ENCODE data around the gene HRH2.

HRH2 gene

DNA sequence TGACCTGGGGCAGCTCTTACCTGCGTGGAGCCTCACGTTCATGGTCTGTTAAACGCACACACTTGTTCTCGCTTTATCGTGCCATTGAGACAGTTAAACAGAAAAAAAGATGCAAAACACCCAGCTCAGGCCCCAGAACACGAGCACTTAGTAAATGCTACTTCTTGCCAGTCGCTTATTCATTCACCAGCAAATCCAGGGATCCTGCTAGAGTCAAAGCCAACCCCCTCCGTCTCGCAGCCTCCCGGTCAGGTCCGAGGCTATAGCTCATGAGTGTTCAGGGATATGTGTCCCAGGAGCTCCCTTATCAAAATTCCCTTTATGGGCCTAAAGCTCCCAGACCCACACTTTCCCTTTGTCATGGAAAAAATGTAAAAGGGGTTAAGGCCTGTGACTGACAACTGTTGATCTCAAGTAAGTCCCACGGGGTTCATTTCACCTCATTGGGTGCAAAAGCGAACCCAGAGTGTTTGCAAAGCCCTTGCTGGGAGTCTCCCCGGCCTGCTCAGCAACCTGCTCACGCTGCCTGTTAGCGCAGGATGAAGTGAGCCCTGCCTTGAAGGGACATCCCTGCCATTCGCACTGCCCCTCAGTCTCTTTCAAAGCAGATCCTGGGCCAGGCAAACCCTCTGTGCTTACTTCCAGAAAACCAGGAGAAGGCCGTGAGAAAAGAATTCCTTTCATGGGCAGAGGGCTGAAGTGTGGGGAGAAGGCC, 40.7 kb downstream of the HRH2 start:
- H3K9me2 ChIP-seq (ENCODE audit: low read depth, low read length), result no peaks in the 10 kb centered on the region
- no peaks in the 10 kb centered on the region for H3K4me1 ChIP-seq (ENCODE audit: insufficient read depth, low read length, severe bottlenecking)
- no peak overlapping the region for H3K4me3 ChIP-seq (ENCODE audit: low read depth, low read length, poor library complexity, severe bottlenecking)
- H2AFZ ChIP-seq (ENCODE audit: low read length), result no peak overlapping the region
- no peaks in the 10 kb centered on the region for H3F3A ChIP-seq (ENCODE audit: insufficient read depth, low read length)
- H3K9ac ChIP-seq (ENCODE audit: low read length), result no peak overlapping the region
- H3K27me3 ChIP-seq (ENCODE audit: insufficient read depth, low read length), result no peaks in the 10 kb centered on the region; the same call in 1 of the 2 replicates
- H3K4me2 ChIP-seq (ENCODE audit: low read length), result no peak overlapping the region
- TF ChIP-seq, protein P1, sequence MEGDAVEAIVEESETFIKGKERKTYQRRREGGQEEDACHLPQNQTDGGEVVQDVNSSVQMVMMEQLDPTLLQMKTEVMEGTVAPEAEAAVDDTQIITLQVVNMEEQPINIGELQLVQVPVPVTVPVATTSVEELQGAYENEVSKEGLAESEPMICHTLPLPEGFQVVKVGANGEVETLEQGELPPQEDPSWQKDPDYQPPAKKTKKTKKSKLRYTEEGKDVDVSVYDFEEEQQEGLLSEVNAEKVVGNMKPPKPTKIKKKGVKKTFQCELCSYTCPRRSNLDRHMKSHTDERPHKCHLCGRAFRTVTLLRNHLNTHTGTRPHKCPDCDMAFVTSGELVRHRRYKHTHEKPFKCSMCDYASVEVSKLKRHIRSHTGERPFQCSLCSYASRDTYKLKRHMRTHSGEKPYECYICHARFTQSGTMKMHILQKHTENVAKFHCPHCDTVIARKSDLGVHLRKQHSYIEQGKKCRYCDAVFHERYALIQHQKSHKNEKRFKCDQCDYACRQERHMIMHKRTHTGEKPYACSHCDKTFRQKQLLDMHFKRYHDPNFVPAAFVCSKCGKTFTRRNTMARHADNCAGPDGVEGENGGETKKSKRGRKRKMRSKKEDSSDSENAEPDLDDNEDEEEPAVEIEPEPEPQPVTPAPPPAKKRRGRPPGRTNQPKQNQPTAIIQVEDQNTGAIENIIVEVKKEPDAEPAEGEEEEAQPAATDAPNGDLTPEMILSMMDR (IDR thresholded peaks at IDR 0.05; ENCODE audit: low read length), result no peak
- TF ChIP-seq EZH2 (IDR thresholded peaks at IDR 0.05; ENCODE audit: borderline replicate concordance, low read length), result no peak
- H3K9me3 ChIP-seq (ENCODE audit: low read length), result no peaks in the 10 kb centered on the region
- H3K27ac ChIP-seq (ENCODE audit: low read depth, low read length, poor library complexity, severe bottlenecking), result no peak overlapping the region
- H3K79me2 ChIP-seq (ENCODE audit: insufficient read depth, low read length), result no peaks in the 10 kb centered on the region
- H4K20me1 ChIP-seq (ENCODE audit: insufficient read depth, low read length), result no peaks in the 10 kb centered on the region
- H3K36me3 ChIP-seq (ENCODE audit: insufficient read depth, low read length), result no peaks in the 10 kb centered on the region

DNA sequence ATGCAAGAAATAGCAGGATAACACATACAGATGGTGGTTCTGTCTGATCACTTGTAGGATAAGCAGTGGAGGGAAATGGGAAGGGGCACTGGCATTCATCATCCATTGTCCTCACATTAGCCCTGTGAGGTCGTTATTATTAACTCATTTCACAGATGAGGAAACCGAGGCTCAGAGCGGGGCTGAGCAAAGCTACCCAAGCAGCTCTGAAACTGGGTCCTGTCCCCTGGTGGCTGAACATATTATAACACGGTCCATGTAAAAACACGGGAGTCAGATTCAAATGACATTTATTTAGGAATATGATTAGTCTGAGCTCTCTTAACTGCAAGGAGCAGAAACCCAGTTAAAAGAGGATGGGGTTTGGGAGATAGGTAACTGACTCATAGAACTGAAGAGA, 43.1 kb downstream of the HRH2 start:
- no peak overlapping the region for H3K4me2 ChIP-seq (ENCODE audit: low read length)
- TF ChIP-seq, protein P1 (IDR thresholded peaks at IDR 0.05; ENCODE audit: low read length), result peak; percentile 59
- no peak for TF ChIP-seq EZH2 (IDR thresholded peaks at IDR 0.05; ENCODE audit: borderline replicate concordance, low read length)
- no peaks in the 10 kb centered on the region for H4K20me1 ChIP-seq (ENCODE audit: insufficient read depth, low read length)
- H3K4me3 ChIP-seq (ENCODE audit: low read depth, low read length, poor library complexity, severe bottlenecking), result no peak overlapping the region
- H3K9me2 ChIP-seq (ENCODE audit: low read depth, low read length), result no peaks in the 10 kb centered on the region
- H3K9ac ChIP-seq (ENCODE audit: low read length), result no peak overlapping the region
- H3K36me3 ChIP-seq (ENCODE audit: insufficient read depth, low read length), result no peaks in the 10 kb centered on the region
- H3F3A ChIP-seq (ENCODE audit: insufficient read depth, low read length), result no peaks in the 10 kb centered on the region
- no peaks in the 10 kb centered on the region for H3K9me3 ChIP-seq (ENCODE audit: low read length)
- H2AFZ ChIP-seq (ENCODE audit: low read length), result no peak overlapping the region
- H3K27me3 ChIP-seq (ENCODE audit: insufficient read depth, low read length), result no peaks in the 10 kb centered on the region
- H3K4me1 ChIP-seq (ENCODE audit: insufficient read depth, low read length, severe bottlenecking), result no peaks in the 10 kb centered on the region
- no peaks in the 10 kb centered on the region for H3K79me2 ChIP-seq (ENCODE audit: insufficient read depth, low read length)
- H3K27ac ChIP-seq (ENCODE audit: low read depth, low read length, poor library complexity, severe bottlenecking), result no peak overlapping the region

DNA sequence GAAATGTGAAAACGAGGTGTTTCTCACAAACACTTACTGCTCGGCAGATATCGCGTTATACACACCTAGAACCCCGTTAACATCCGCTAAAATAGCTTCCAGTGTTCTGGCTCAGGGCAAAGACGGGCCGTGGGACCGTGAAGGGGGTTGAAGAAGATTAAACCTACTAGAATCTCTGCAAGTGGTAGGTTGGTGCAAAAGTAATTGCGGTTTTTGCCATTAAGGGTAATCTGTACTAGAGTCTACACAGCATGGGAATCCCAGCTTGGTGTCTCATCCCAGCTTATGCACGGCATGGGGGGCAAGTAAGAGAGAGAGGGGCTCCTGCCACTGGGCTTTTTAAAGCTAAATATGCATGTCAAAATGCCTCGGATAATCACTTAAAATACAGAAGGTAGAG, 43.9 kb downstream of the HRH2 start:
- no peak overlapping the region for H3K27ac ChIP-seq (ENCODE audit: low read depth, low read length, poor library complexity, severe bottlenecking)
- H3K36me3 ChIP-seq (ENCODE audit: insufficient read depth, low read length), result no peaks in the 10 kb centered on the region
- H3K9me3 ChIP-seq (ENCODE audit: low read length), result no peaks in the 10 kb centered on the region
- H3K4me3 ChIP-seq (ENCODE audit: low read depth, low read length, poor library complexity, severe bottlenecking), result no peak overlapping the region
- no peak overlapping the region for H3K4me2 ChIP-seq (ENCODE audit: low read length)
- no peak overlapping the region for H2AFZ ChIP-seq (ENCODE audit: low read length)
- no peaks in the 10 kb centered on the region for H3K79me2 ChIP-seq (ENCODE audit: insufficient read depth, low read length)
- H4K20me1 ChIP-seq (ENCODE audit: insufficient read depth, low read length), result no peaks in the 10 kb centered on the region
- no peak overlapping the region for H3K9ac ChIP-seq (ENCODE audit: low read length)
- H3K27me3 ChIP-seq (ENCODE audit: insufficient read depth, low read length), result no peaks in the 10 kb centered on the region
- no peaks in the 10 kb centered on the region for H3K4me1 ChIP-seq (ENCODE audit: insufficient read depth, low read length, severe bottlenecking)
- TF ChIP-seq EZH2 (IDR thresholded peaks at IDR 0.05; ENCODE audit: borderline replicate concordance, low read length), result no peak
- TF ChIP-seq, protein P1 (IDR thresholded peaks at IDR 0.05; ENCODE audit: low read length), result no peak
- H3F3A ChIP-seq (ENCODE audit: insufficient read depth, low read length), result no peaks in the 10 kb centered on the region
- no peaks in the 10 kb centered on the region for H3K9me2 ChIP-seq (ENCODE audit: low read depth, low read length)

All from OCI-LY1 (cell line).